IMR-90 (cell line): ENCODE results near the gene DMXL1. TPM values are rescaled to one million over a fixed set of nuclear protein-coding genes. Genes with fewer than 3 reads are reported as not detected.

ENCODE experiments used
- ATAC-seq: fragments of 200-7000 bp; cut with Tn5 transposase; 2 replicates; pipeline ENCODE4 v1.9.1; 2020; ENCODE audit warnings: low read depth, mild to moderate bottlenecking, moderate library complexity
- BruUV-seq: library from RNA; stranded (reverse); fragments of 400-500 nt; replicated peaks from 2 replicates; lab custom pipeline; 2021; lab: Mats Ljungman, UMichigan
- CTCF ChIA-PET: fragments of 300-600 bp; formaldehyde crosslinking; extraction: SDS; loops from one replicate; lab custom pipeline; 2021; ENCODE audit warnings: antibody characterized with exemption; lab: Yijun Ruan, JAX
- POLR2A ChIA-PET: fragments of 300-600 bp; sonication (Branson Sonifier 250); formaldehyde crosslinking; loops from one replicate; lab custom pipeline; 2022; ENCODE audit warnings: antibody characterized with exemption; ENCODE audit not compliant: unreplicated experiment; lab: Charles Lee
- DNase-seq: peaks from one replicate; pipeline ENCODE4 v3.0.0; 2013
- H2AFZ ChIP-seq: replicated peaks from 2 replicates; pipeline ENCODE3; 2013; ENCODE audit warnings: low read length, mild to moderate bottlenecking; ENCODE audit not compliant: poor library complexity
- H2AK5ac ChIP-seq: 2 replicates; pipeline ENCODE4 v1.6.1; 2013; ENCODE audit warnings: low read depth, low read length, inconsistent platforms
- H2AK9ac ChIP-seq: replicated peaks from 2 replicates; pipeline ENCODE3; 2013; ENCODE audit warnings: mild to moderate bottlenecking, low read depth, low read length, moderate library complexity; ENCODE audit not compliant: poor library complexity
- H2BK120ac ChIP-seq: 2 replicates; pipeline ENCODE4 v1.6.1; 2013; ENCODE audit warnings: low read depth, low read length, inconsistent platforms
- H2BK15ac ChIP-seq: 3 replicates; pipeline ENCODE4 v1.6.1; 2013; ENCODE audit warnings: low read depth, low read length, inconsistent platforms
- H2BK20ac ChIP-seq: 2 replicates; pipeline ENCODE4 v1.6.1; 2013; ENCODE audit warnings: low read depth, mild to moderate bottlenecking, inconsistent platforms, low read length, moderate library complexity
- H2BK5ac ChIP-seq: 2 replicates; pipeline ENCODE4 v1.6.1; 2013; ENCODE audit warnings: mild to moderate bottlenecking, low read depth, low read length, inconsistent platforms; ENCODE audit not compliant: poor library complexity, severe bottlenecking
- H3K14ac ChIP-seq: replicated peaks from 2 replicates; pipeline ENCODE4 v1.6.1; 2013; ENCODE audit warnings: low read depth, low read length, inconsistent platforms
- H3K18ac ChIP-seq: 2 replicates; pipeline ENCODE4 v1.6.1; 2013; ENCODE audit warnings: low read depth, low read length, control low read depth
- H3K23ac ChIP-seq: 2 replicates; pipeline ENCODE4 v1.6.1; 2013; ENCODE audit warnings: low read depth, low read length, inconsistent platforms
- H3K27ac ChIP-seq: 2 replicates; pipeline ENCODE4 v1.5.1; 2013; ENCODE audit warnings: mild to moderate bottlenecking, control low read depth, low read length; ENCODE audit not compliant: insufficient read depth
- H3K27me3 ChIP-seq: 2 replicates; pipeline ENCODE4 v1.6.1; 2013; ENCODE audit warnings: low read length; ENCODE audit not compliant: control insufficient read depth, insufficient read depth
- H3K36me3 ChIP-seq: 2 replicates; pipeline ENCODE4 v1.6.1; 2013; ENCODE audit warnings: low read length, mixed read lengths; ENCODE audit not compliant: control insufficient read depth, insufficient read depth
- H3K4ac ChIP-seq: 2 replicates; pipeline ENCODE4 v1.6.1; 2013; ENCODE audit warnings: low read depth, low read length, inconsistent platforms
- H3K4me1 ChIP-seq: 2 replicates; pipeline ENCODE4 v1.6.1; 2013; ENCODE audit warnings: low read length, mixed read lengths; ENCODE audit not compliant: control insufficient read depth, insufficient read depth
- H3K4me2 ChIP-seq: 2 replicates; pipeline ENCODE4 v1.6.1; 2013; ENCODE audit warnings: low read depth, mild to moderate bottlenecking, control low read depth, low read length, moderate library complexity
- H3K4me3 ChIP-seq: 2 replicates; pipeline ENCODE4 v1.5.1; 2013; ENCODE audit warnings: low read depth, mild to moderate bottlenecking, control low read depth, low read length, moderate library complexity; ENCODE audit not compliant: insufficient read depth
- H3K56ac ChIP-seq: 2 replicates; pipeline ENCODE4 v1.6.1; 2013; ENCODE audit warnings: low read length, inconsistent platforms; ENCODE audit not compliant: insufficient read depth; ENCODE audit errors: extremely low read depth
- H3K79me1 ChIP-seq, 2 experiments: 2 replicates each; pipeline ENCODE4 v1.6.1; 2013; ENCODE audit warnings: low read length in 2 of 2, inconsistent platforms in 1 of 2, low read depth in 1 of 2
- H3K9ac ChIP-seq: 2 replicates; pipeline ENCODE4 v1.6.1; 2013; ENCODE audit warnings: low read depth, low read length, control low read depth
- H3K9me1 ChIP-seq: 2 replicates; pipeline ENCODE4 v1.6.1; 2013; ENCODE audit warnings: low read length, inconsistent platforms; ENCODE audit not compliant: insufficient read depth
- H3K9me3 ChIP-seq: 2 replicates; pipeline ENCODE4 v1.6.1; 2013; ENCODE audit warnings: low read length; ENCODE audit not compliant: control insufficient read depth, insufficient read depth
- H4K20me1 ChIP-seq: 2 replicates; pipeline ENCODE4 v1.6.1; 2013; ENCODE audit warnings: low read length, inconsistent platforms; ENCODE audit not compliant: insufficient read depth
- H4K5ac ChIP-seq: 2 replicates; pipeline ENCODE4 v1.6.1; 2013; ENCODE audit warnings: mild to moderate bottlenecking, low read depth, low read length, control low read depth
- H4K8ac ChIP-seq, 2 experiments: 2 replicates each; pipeline ENCODE4 v1.6.1; 2013; ENCODE audit warnings: low read depth in 2 of 2, low read length in 2 of 2, control low read depth in 1 of 2, inconsistent platforms in 1 of 2
- H4K91ac ChIP-seq: 2 replicates; pipeline ENCODE4 v1.6.1; 2013; ENCODE audit warnings: low read depth, low read length, inconsistent platforms; ENCODE audit not compliant: insufficient read depth
- BHLHE40 ChIP-seq: fragments of 150-350 bp; IDR thresholded peaks from 2 replicates; pipeline ENCODE4 v1.6.1; 2016; ENCODE audit warnings: mild to moderate bottlenecking, low read depth, low read length
- CEBPB ChIP-seq: IDR thresholded peaks from 2 replicates; pipeline ENCODE4 v1.6.1; 2012; ENCODE audit warnings: low read depth, low read length, improper control_type of control experiment
- CHD1 ChIP-seq: IDR thresholded peaks from 2 replicates; pipeline ENCODE4 v1.6.1; 2012; ENCODE audit warnings: low read depth, low read length, improper control_type of control experiment
- FOS ChIP-seq: fragments of 150-350 bp; IDR thresholded peaks from 2 replicates; pipeline ENCODE4 v1.6.1; 2016; ENCODE audit warnings: low read depth, low read length
- MXI1 ChIP-seq: IDR thresholded peaks from 2 replicates; pipeline ENCODE4 v1.6.1; 2012; ENCODE audit warnings: low read depth, mild to moderate bottlenecking, low read length, moderate library complexity, borderline replicate concordance
- RAD21 ChIP-seq: IDR thresholded peaks from 2 replicates; pipeline ENCODE4 v1.6.1; 2012; ENCODE audit warnings: low read length, improper control_type of control experiment
- RCOR1 ChIP-seq: IDR thresholded peaks from 2 replicates; pipeline ENCODE4 v1.6.1; 2012; ENCODE audit warnings: mild to moderate bottlenecking, low read length, improper control_type of control experiment; ENCODE audit not compliant: insufficient replicate concordance
- RFX5 ChIP-seq: IDR thresholded peaks from 2 replicates; pipeline ENCODE4 v1.8.0; 2012; ENCODE audit warnings: low read depth, mild to moderate bottlenecking, low read length, moderate library complexity
- SMC3 ChIP-seq: fragments of 150-350 bp; IDR thresholded peaks from 2 replicates; pipeline ENCODE4 v1.6.1; 2016; ENCODE audit warnings: low read depth, mild to moderate bottlenecking, antibody characterized with exemption, low read length, moderate library complexity
- WGBS, 2 experiments: methylation state at CpG; one replicate each; pipeline versions ENCODE4 v1.1.5 to v1.1.7; 2013; ENCODE audit warnings: missing lambda C conversion rate in 2 of 2; ENCODE audit not compliant: insufficient read length in 1 of 2; ENCODE audit errors: extremely low coverage in 2 of 2; 5-methylcytosine and 5-hydroxymethylcytosine counted together
- dilution Hi-C: fragments of 300-500 bp; cut with HindIII; formaldehyde crosslinking; loops from one replicate; pipeline ENCODE4 v1.14.3; 2018; ENCODE audit warnings: low sequenced_read_pairs; ENCODE audit not compliant: unreplicated experiment
- in situ Hi-C: fragments of 300-500 bp; cut with MboI; formaldehyde crosslinking; loops from 3 replicates; pipeline ENCODE4 v1.14.3; 2019; ENCODE audit warnings: low sequenced_read_pairs, inconsistent platforms, mixed read lengths
- intact Hi-C: fragments of 100-400 bp; cut with micrococcal nuclease; formaldehyde crosslinking; loops from 2 replicates; pipeline ENCODE4 v1.10.0; 2022
- polyA plus RNA-seq, 3 experiments: library from polyadenylated mRNA; depleted of rRNA; stranded (reverse); fragments of >200 nt; gene quantifications; 2 replicates each; pipeline ENCODE4 v1.2.3, GENCODE V29; 2012; ENCODE audit warnings: low replicate concordance in 1 of 3
- total RNA-seq: library from RNA; depleted of rRNA; stranded (reverse); fragments of >200 nt; gene quantifications from 2 replicates; pipeline ENCODE4 v1.2.3, GENCODE V29; 2012
- TF ChIP-seq, protein P1 (sequence below): fragments of 150-350 bp; IDR thresholded peaks from 2 replicates; pipeline ENCODE4 v1.6.1; 2017; ENCODE audit warnings: mild to moderate bottlenecking, antibody characterized with exemption, low read length, low read depth
- TF ChIP-seq, protein P2 (sequence below): conservative IDR thresholded peaks from 2 replicates; pipeline ENCODE4 v1.5.1; 2012; ENCODE audit warnings: mild to moderate bottlenecking, low read depth, low read length, improper control_type of control experiment

The DMXL1 gene
- total and polyA plus RNA-seq, 2 of the 4 experiments (the other 2 are of a cell fraction), result 8.1 to 21.5 TPM

DNA sequence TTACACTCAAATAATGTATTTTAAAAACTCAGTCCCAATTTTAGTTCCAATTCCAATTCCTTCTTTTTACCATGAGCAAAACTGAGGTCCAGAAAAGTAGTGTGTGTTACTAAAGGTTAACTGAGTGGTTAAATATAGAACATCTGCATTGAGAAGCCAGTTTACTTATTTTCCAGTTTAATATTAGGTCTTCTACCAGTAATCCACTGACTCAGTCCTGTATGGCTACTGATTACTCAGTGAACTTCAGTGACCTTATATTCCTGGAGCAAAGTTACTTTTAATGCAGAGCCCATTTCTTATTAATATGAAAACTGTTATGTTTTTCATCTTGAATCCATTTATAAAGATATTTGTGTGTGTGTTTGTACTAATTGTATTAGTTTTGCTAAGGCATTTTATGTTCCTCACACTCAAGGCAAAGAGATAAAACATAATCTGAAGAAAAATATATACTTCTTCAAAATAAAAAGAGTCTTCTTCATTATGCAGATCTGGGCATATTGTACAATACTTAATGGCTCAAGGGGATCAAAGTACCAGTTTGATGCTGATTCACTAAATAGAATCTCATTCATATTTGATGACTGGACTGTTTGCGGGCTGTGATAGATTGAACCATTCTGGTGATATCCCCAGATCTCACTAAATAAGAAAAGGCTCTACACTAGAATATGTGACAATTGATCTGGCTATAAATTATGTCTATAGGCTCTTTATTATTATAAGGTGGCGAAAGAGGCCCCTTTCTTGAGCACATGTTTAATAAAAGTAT, 60.8 kb downstream of the DMXL1 start:
- Histone ChIP-seq H2BK5ac (no peak overlapping the region), H2AFZ (no peak overlapping the region), H3K4ac (no peak overlapping the region), H3K18ac (no peak overlapping the region), H3K4me2 (no peak overlapping the region), H3K9me1 (no peaks in the 10 kb centered on the region), H3K4me1 (no peaks in the 10 kb centered on the region), H3K36me3 (peaks cover 8% of the 10 kb centered on the region; the same call in 1 of the 2 replicates), H2AK5ac (no peak overlapping the region), H3K23ac (no peak overlapping the region), H2BK120ac (no peak overlapping the region), H3K27me3 (no peaks in the 10 kb centered on the region), H3K56ac (no peak overlapping the region), H2AK9ac (no peak overlapping the region), H4K5ac (no peak overlapping the region), H3K9me3 (no peaks in the 10 kb centered on the region), H4K8ac (no peak overlapping the region), H3K4me3 (no peak overlapping the region), H4K91ac (no peak overlapping the region), H4K20me1 (no peaks in the 10 kb centered on the region), H2BK15ac (no peak overlapping the region), H3K14ac (no peak overlapping the region), H3K27ac (no peak overlapping the region), H3K79me1 (no peaks in the 10 kb centered on the region), H2BK20ac (no peak overlapping the region), H3K9ac (no peak overlapping the region)
- dilution Hi-C loops, result no loop called here
- CTCF ChIA-PET, result no interaction called here
- ATAC-seq, result no peak
- peak; percentile 19 for DNase-seq
- no CpG with 5 or more reads among the region's 2 CpGs for WGBS, 2 experiments
- no peak for TF ChIP-seq FOS
- TF ChIP-seq, protein P1, sequence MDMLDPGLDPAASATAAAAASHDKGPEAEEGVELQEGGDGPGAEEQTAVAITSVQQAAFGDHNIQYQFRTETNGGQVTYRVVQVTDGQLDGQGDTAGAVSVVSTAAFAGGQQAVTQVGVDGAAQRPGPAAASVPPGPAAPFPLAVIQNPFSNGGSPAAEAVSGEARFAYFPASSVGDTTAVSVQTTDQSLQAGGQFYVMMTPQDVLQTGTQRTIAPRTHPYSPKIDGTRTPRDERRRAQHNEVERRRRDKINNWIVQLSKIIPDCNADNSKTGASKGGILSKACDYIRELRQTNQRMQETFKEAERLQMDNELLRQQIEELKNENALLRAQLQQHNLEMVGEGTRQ, result no peak
- TF ChIP-seq RCOR1, result no peak
- TF ChIP-seq, protein P2, sequence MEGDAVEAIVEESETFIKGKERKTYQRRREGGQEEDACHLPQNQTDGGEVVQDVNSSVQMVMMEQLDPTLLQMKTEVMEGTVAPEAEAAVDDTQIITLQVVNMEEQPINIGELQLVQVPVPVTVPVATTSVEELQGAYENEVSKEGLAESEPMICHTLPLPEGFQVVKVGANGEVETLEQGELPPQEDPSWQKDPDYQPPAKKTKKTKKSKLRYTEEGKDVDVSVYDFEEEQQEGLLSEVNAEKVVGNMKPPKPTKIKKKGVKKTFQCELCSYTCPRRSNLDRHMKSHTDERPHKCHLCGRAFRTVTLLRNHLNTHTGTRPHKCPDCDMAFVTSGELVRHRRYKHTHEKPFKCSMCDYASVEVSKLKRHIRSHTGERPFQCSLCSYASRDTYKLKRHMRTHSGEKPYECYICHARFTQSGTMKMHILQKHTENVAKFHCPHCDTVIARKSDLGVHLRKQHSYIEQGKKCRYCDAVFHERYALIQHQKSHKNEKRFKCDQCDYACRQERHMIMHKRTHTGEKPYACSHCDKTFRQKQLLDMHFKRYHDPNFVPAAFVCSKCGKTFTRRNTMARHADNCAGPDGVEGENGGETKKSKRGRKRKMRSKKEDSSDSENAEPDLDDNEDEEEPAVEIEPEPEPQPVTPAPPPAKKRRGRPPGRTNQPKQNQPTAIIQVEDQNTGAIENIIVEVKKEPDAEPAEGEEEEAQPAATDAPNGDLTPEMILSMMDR, result no peak
- no peak for TF ChIP-seq RAD21
- no peak for TF ChIP-seq SMC3
- no peak for TF ChIP-seq CEBPB
- no peak for TF ChIP-seq RFX5
- no peak for TF ChIP-seq CHD1
- no peak for TF ChIP-seq BHLHE40
- TF ChIP-seq MXI1, result no peak
- no TSS peak for BruUV-seq
- in situ Hi-C loops, result no loop called here
- intact Hi-C loops, result no loop called here
- POLR2A ChIA-PET, result no interaction called here
